Fibroblast of peridontal ligament (primary cell): ENCODE data around the gene LYZL1.
"Not testable (repeated sequence)": the region's sequence is repeated elsewhere in the genome, so short reads cannot be mapped to it uniquely, and the experiment has no call there.

Source experiments
- DNase-seq: peaks from one replicate; pipeline ENCODE4 v3.0.0-alpha.2; 2010; ENCODE audit errors: extremely low read depth

LYZL1 gene

GRCh38 chr10:29288906-29289305 lies at the start of gene LYZL1:
Gene LYZL1, plus strand, starts transcription at chr10:29289070. Its CDS starts 2,798 bp downstream, at chr10:29291868.
- DNase-seq = not testable (repeated sequence)

- no peak for DNase-seq
These were observed 49.0 kb upstream of the LYZL1 start for GRCh38 chr10:29239569-29240472.

- DNase-seq = peak; percentile 79
These were observed 47.7 kb upstream of the LYZL1 start for GRCh38 chr10:29240986-29241660.

- no peak for DNase-seq
These were observed 46.9 kb upstream of the LYZL1 start for GRCh38 chr10:29241925-29242324.

- no peak for DNase-seq
These were observed 45.8 kb upstream of the LYZL1 start for GRCh38 chr10:29243066-29243465.

- DNase-seq = no peak
These were observed 45.1 kb upstream of the LYZL1 start for GRCh38 chr10:29243750-29244149.

- no peak for DNase-seq
These were observed 43.9 kb upstream of the LYZL1 start for GRCh38 chr10:29244978-29245377.

- DNase-seq = no peak
These were observed 43.4 kb upstream of the LYZL1 start for GRCh38 chr10:29245476-29245875.

GRCh38 chr10:29246449-29246848 lies 42.4 kb upstream of the LYZL1 start:
- no peak for DNase-seq

GRCh38 chr10:29248158-29248557 lies 40.7 kb upstream of the LYZL1 start:
- DNase-seq = peak; percentile 67

GRCh38 chr10:29249018-29249417 lies 39.9 kb upstream of the LYZL1 start:
- no peak for DNase-seq

GRCh38 chr10:29250066-29250465 lies 38.8 kb upstream of the LYZL1 start:
- DNase-seq = no peak

GRCh38 chr10:29252811-29253689 lies 35.8 kb upstream of the LYZL1 start:
- DNase-seq = no peak

- no peak for DNase-seq
These were observed 35.2 kb upstream of the LYZL1 start for GRCh38 chr10:29253690-29254029.

GRCh38 chr10:29254123-29255046 lies 34.5 kb upstream of the LYZL1 start:
- DNase-seq = no peak

- DNase-seq = no peak
These were observed 33.8 kb upstream of the LYZL1 start for GRCh38 chr10:29255104-29255503.

- no peak for DNase-seq
These were observed 32.9 kb upstream of the LYZL1 start for GRCh38 chr10:29256019-29256418.

GRCh38 chr10:29256586-29256985 lies 32.3 kb upstream of the LYZL1 start:
- DNase-seq = no peak

GRCh38 chr10:29257106-29257783 lies 31.6 kb upstream of the LYZL1 start:
- DNase-seq = peak; percentile 88

- DNase-seq = no peak
These were observed 31.1 kb upstream of the LYZL1 start for GRCh38 chr10:29257784-29258135.

- no peak for DNase-seq
These were observed 29.4 kb upstream of the LYZL1 start for GRCh38 chr10:29259498-29259897.
